Gastrocnemius medialis (tissue), 4 donors: ENCODE measurements around the gene RFC5. TPM values are rescaled to one million over a fixed set of nuclear protein-coding genes. Genes with fewer than 3 reads are reported as not detected.
"Not testable (repeated sequence)": the region's sequence is repeated elsewhere in the genome, so short reads cannot be mapped to it uniquely, and the experiment has no call there.

ENCODE experiments used
- ATAC-seq, 2 donors: fragments of 150-250 bp; one replicate each; pipeline ENCODE4 v1.9.1; 2016
- DNase-seq, 2 donors: peaks; one replicate each; pipeline ENCODE4 v3.0.0-alpha.2; 2019
- H3K27ac ChIP-seq, 4 donors: fragments of 200-600 bp; sonication (generic); 1 replicate in 1 of 4; 2 replicates in 3 of 4; pipeline ENCODE4 v1.5.1; 2016 to 2018; ENCODE audit warnings: mild to moderate bottlenecking in 2 of 4, moderate library complexity in 1 of 4
- H3K27me3 ChIP-seq, 3 donors: fragments of 200-600 bp; sonication (generic) in 2 of 3; 1 replicate in 1 of 3; 2 replicates in 2 of 3; pipeline versions ENCODE4 v1.5.1 to v1.6.0; 2016 to 2019; ENCODE audit warnings: mild to moderate bottlenecking in 1 of 3, moderate library complexity in 1 of 3
- H3K36me3 ChIP-seq, 2 donors: fragments of 200-600 bp; sonication (generic) in 1 of 2; one replicate each; pipeline ENCODE4 v1.5.1; 2017 to 2018
- H3K4me1 ChIP-seq, 2 donors: fragments of 200-600 bp; sonication (generic) in 1 of 2; one replicate each; pipeline ENCODE4 v1.5.1; 2016 to 2017; ENCODE audit warnings: mild to moderate bottlenecking in 2 of 2
- H3K4me3 ChIP-seq, 4 donors: fragments of 200-600 bp; sonication (generic) in 3 of 4; 1 replicate in 1 of 4; 2 replicates in 3 of 4; pipeline ENCODE4 v1.5.1; 2016 to 2019; ENCODE audit warnings: mild to moderate bottlenecking in 2 of 4
- H3K9me3 ChIP-seq, 3 donors: fragments of 200-600 bp; sonication (generic) in 2 of 3; 1 replicate in 1 of 3; 2 replicates in 2 of 3; pipeline ENCODE4 v1.5.1; 2016 to 2019
- POLR2A ChIP-seq, 2 donors: fragments of 450-650 bp; IDR thresholded peaks; one replicate each; pipeline ENCODE4 v1.6.1; 2017; ENCODE audit warnings: antibody characterized with exemption in 2 of 2, mild to moderate bottlenecking in 2 of 2, moderate library complexity in 2 of 2
- in situ Hi-C, 4 donors: fragments of 200-750 bp; cut with MboI; loops; one replicate each; pipeline versions ENCODE4 v1.15.0 to v1.8.0; 2017; ENCODE audit warnings: low sequenced_read_pairs in 4 of 4
- intact Hi-C: fragments of 100-400 bp; cut with DNase I; formaldehyde crosslinking; loops from one replicate; pipeline ENCODE4 v1.15.1; 2023; ENCODE audit warnings: low total_unique reads
- total RNA-seq, 4 donors: library from RNA; depleted of rRNA; stranded (reverse); fragments of >200 nt; gene quantifications; one replicate each; pipeline versions ENCODE4 v1.1.0 to v1.2.3, GENCODE V29; 2016
- TF ChIP-seq, protein P1 (sequence below), 5 experiments: fragments of 450-650 bp in 3 of 5; fragments of 200-600 bp in 2 of 5; sonication (generic) in 2 of 5; IDR thresholded peaks in 4 of 5; conservative IDR thresholded peaks in 1 of 5; 1 replicate in 4 of 5; 2 replicates in 1 of 5; pipeline ENCODE4 v1.5.1; 2016 to 2019; ENCODE audit warnings: antibody characterized with exemption in 5 of 5, mild to moderate bottlenecking in 3 of 5, moderate library complexity in 3 of 5

RFC5 gene
- total RNA-seq, 4 donors from 2014 or later: 3.5 to 9.9 (median 5.4) TPM

DNA sequence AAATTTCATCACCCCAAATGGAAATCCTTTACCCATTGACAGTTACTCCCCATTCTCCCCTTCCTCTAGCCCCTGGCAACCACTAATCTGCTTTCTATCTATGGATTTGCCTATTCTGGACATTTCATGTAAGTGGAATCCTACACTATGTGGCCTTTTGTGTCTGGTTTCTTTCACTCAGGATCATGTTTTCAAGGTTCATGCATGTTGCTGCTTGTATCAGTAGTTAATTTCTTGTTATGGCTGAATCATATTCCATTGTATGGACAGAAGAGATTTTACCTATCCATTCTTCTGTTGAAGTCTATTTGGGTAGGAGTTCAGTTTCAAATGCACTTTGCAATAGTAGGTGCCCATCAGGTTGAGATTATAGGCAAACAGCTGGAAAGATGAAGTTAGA is 1.4 kb downstream of the RFC5 start:
- no peaks in the 10 kb centered on the region for H3K9me3 ChIP-seq
- ATAC-seq (no peak), DNase-seq (no peak)
- TF ChIP-seq, protein P1, sequence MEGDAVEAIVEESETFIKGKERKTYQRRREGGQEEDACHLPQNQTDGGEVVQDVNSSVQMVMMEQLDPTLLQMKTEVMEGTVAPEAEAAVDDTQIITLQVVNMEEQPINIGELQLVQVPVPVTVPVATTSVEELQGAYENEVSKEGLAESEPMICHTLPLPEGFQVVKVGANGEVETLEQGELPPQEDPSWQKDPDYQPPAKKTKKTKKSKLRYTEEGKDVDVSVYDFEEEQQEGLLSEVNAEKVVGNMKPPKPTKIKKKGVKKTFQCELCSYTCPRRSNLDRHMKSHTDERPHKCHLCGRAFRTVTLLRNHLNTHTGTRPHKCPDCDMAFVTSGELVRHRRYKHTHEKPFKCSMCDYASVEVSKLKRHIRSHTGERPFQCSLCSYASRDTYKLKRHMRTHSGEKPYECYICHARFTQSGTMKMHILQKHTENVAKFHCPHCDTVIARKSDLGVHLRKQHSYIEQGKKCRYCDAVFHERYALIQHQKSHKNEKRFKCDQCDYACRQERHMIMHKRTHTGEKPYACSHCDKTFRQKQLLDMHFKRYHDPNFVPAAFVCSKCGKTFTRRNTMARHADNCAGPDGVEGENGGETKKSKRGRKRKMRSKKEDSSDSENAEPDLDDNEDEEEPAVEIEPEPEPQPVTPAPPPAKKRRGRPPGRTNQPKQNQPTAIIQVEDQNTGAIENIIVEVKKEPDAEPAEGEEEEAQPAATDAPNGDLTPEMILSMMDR (IDR thresholded peaks at IDR 0.05 in 4 of 5, conservative IDR thresholded peaks at IDR 0.05 in 1 of 5): no peak
- TF ChIP-seq POLR2A (IDR thresholded peaks at IDR 0.05): no peak
- intact Hi-C loops (loop anchor here (2.0 to 10.0 kb wide), 3 partner anchors 35 to 87 kb away; partner anchors contain the start of genes VSIG10 and WSB2), in situ Hi-C loops (no loop called here)
- H3K27ac ChIP-seq: no peak overlapping the region
- peaks cover 0 to 28% of the 10 kb centered on the region in 2 donors for H3K36me3 ChIP-seq
- no peaks in the 10 kb centered on the region for H3K27me3 ChIP-seq
- H3K4me1 ChIP-seq: peaks cover 11 to 12% of the 10 kb centered on the region in 2 donors
- no peak overlapping the region for H3K4me3 ChIP-seq

DNA sequence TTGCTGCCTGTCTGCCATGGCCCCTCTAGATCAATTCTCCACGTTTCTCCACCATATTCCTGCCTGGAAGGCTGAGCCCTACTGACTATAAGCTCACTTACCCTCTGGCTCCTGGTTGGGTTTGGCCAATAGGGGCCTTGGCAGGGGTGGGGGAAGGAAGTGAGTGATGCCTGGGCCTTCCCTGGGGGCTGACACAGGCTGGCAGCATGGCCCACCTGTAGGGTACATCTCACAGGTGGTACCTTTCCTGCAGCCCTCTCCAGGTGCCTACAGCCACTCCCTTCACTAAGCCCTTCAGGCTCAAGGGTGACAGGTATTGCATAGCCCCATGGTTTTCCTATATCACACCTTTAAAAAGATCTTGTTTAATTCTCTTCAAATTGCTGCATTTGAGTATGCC is 3.5 kb downstream of the RFC5 start:
- intact Hi-C loops: no loop called here
- no peak overlapping the region for H3K27ac ChIP-seq
- DNase-seq (no peak), ATAC-seq (no peak)
- no peaks in the 10 kb centered on the region for H3K27me3 ChIP-seq
- H3K4me3 ChIP-seq: no peak overlapping the region
- in situ Hi-C loops: no loop called here
- no peak for TF ChIP-seq POLR2A (IDR thresholded peaks at IDR 0.05)
- TF ChIP-seq, protein P1 (IDR thresholded peaks at IDR 0.05 in 4 of 5, conservative IDR thresholded peaks at IDR 0.05 in 1 of 5): no peak
- no peaks in the 10 kb centered on the region for H3K9me3 ChIP-seq
- H3K36me3 ChIP-seq: peaks cover 0 to 30% of the 10 kb centered on the region in 2 donors
- H3K4me1 ChIP-seq: peaks cover 11 to 12% of the 10 kb centered on the region in 2 donors

DNA sequence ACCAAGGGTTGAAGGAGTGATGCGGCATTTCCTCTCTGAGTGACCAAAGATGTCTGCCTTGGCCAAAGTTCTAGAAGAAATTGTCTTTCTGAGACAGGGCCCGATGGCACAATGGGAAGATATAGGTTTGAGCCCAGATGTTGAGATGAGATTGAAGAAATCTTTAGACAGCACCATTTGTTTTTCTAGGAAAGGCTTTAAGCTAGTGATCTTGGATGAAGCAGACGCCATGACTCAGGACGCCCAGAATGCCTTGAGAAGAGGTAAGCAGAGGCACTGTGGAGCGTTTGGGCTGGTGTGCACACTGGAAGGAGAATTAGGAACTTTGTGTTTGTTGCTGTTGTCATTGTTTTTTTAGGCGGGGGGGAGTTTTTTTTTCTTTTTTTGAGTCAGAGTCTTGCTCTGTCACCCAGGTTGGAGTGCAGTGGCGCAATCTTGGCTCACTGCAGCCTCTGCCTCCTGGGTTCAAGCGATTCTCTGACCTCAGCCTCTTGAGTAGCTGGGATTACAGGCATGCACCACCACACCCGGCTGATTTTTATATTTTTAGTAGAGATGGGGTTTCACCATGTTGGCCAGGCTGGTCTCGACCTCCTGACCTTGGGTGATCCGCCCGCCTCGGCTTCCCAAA is 5.7 kb downstream of the RFC5 start:
- H3K4me1 ChIP-seq, intact Hi-C loops, in situ Hi-C loops, H3K9me3 ChIP-seq, H3K27ac ChIP-seq, DNase-seq, H3K27me3 ChIP-seq, ATAC-seq, H3K4me3 ChIP-seq: not testable (repeated sequence)
- peaks cover 0 to 51% of the 10 kb centered on the region in 2 donors for H3K36me3 ChIP-seq

DNA sequence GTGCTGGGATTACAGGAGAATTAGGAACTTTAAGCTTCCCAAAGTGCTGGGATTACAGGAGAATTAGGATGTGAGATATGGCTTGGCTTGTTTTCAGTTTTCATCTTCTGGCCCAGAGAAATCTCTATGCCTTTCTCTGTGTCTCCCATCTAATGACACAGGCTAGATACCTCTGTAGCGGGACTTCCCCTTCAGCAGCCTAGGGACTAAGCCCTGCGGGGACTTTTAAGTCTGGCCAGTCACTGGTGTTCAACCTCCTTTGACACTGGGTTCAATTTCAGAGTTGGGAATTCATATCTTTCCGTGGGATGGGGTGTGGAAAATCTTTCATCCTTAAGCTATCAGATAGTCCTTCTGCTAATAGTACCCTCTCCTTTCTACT is 6.2 kb downstream of the RFC5 start:
- in situ Hi-C loops: no loop called here
- Histone ChIP-seq H3K4me1 (no peaks in the 10 kb centered on the region), H3K4me3 (no peak overlapping the region), H3K27ac (no peak overlapping the region), H3K36me3 (peaks cover 0 to 51% of the 10 kb centered on the region in 2 donors), H3K9me3 (no peaks in the 10 kb centered on the region), H3K27me3 (no peaks in the 10 kb centered on the region)
- DNase-seq (no peak), ATAC-seq (no peak)
- intact Hi-C loops: no loop called here
- TF ChIP-seq, protein P1 (IDR thresholded peaks at IDR 0.05 in 4 of 5, conservative IDR thresholded peaks at IDR 0.05 in 1 of 5): no peak
- TF ChIP-seq POLR2A (IDR thresholded peaks at IDR 0.05): no peak

- DNase-seq (no peak), ATAC-seq (no peak)
- intact Hi-C loops: no loop called here
- Histone ChIP-seq H3K27me3 (no peaks in the 10 kb centered on the region), H3K4me1 (no peaks in the 10 kb centered on the region), H3K4me3 (no peak overlapping the region), H3K27ac (no peak overlapping the region), H3K36me3 (peaks cover 0 to 51% of the 10 kb centered on the region in 2 donors), H3K9me3 (no peaks in the 10 kb centered on the region)
- in situ Hi-C loops: no loop called here
- TF ChIP-seq POLR2A (IDR thresholded peaks at IDR 0.05): no peak
- TF ChIP-seq, protein P1 (IDR thresholded peaks at IDR 0.05 in 4 of 5, conservative IDR thresholded peaks at IDR 0.05 in 1 of 5): no peak
Measured at GRCh38 chr12:118023301-118023860, 6.9 kb downstream of the RFC5 start.
